Right hindlimb (tissue), 1 donor: Measurements from ENCODE around the gene LRIG1.

Experiments used
- DNase-seq: peaks from one replicate; pipeline ENCODE4 v3.0.0-alpha.2; 2018

LRIG1 gene

DNA sequence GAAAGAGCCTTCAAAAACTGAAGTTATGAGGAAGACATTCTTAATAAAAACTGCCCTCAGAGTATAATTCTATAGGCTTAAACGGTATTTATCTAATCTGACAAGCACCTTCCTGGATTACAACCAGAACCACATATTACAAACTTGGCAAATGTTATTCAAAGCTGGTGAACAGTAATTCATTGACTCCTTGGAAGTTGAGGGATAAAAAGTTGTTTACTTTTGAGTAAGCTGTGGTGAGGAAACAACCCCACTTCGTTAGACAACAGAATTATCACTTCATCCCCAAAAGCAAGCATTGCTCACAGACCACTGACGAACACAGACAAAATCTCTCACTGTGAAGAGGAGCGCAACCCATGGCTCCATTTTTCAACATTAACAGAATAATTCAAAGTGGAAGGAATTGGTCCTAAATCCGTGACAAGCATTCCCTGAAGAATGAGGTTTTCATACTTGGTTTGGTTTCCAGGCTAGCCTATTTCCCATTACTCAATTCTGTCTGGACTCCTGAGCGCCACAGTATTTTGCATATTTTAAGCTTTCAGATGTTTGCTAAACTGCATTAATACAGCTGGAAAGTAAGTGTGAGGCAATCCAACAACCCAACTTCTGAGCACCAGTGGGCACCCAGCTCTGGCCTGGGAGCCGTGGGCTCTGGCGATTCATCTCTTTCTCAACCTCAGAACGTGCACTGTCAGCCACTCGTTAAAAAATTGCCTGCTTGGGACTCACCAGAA lies 32.7 kb downstream of the LRIG1 start:
- DNase-seq = no peak

GRCh38 chr3:66466606-66467270 lies 34.1 kb downstream of the LRIG1 start:
- DNase-seq = no peak

GRCh38 chr3:66465587-66465986 lies 35.2 kb downstream of the LRIG1 start:
- DNase-seq = no peak

- no peak for DNase-seq
Measured at GRCh38 chr3:66465034-66465433, 35.8 kb downstream of the LRIG1 start.

DNA sequence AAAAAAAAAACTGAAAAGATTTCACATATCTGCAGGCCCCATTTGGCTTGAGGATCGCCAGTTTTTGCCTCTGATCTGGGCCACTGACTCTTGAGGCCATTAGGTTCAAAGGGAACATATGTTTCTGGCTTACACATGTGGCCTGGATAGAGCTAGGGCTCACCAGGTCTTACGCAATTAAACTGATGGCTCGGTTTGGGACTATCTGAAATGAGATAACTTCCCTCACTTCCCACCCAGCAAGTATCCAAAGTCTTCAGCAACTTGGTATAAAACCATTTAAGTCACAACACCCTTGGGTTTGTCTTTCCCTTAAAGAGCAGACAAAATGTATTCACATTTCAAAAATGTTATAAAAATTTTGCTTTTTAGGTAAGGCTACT lies 36.3 kb downstream of the LRIG1 start:
- DNase-seq = no peak

- no peak for DNase-seq
Measured at GRCh38 chr3:66463730-66464511, 36.9 kb downstream of the LRIG1 start.

GRCh38 chr3:66463054-66463631 lies 37.7 kb downstream of the LRIG1 start:
- no peak for DNase-seq

DNA sequence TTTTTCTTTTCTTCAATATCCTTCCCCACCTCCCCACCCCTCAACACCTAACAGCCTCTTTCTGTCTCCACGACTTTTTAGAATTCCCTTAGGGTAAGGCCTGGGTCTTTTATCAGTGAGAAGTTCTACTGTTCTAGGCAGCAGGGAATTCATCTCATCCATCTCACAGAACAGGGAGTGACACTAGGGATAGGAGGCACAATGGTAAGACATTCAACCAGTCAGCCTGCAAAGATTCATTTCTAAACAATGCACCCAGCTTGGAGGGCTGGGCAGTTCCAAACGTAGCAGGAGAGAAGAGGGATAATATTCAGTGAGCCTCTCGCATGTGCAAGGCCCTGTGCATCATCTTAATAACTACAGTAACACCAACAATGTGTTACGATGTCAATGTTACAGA lies 43.6 kb downstream of the LRIG1 start:
- no peak for DNase-seq

DNA sequence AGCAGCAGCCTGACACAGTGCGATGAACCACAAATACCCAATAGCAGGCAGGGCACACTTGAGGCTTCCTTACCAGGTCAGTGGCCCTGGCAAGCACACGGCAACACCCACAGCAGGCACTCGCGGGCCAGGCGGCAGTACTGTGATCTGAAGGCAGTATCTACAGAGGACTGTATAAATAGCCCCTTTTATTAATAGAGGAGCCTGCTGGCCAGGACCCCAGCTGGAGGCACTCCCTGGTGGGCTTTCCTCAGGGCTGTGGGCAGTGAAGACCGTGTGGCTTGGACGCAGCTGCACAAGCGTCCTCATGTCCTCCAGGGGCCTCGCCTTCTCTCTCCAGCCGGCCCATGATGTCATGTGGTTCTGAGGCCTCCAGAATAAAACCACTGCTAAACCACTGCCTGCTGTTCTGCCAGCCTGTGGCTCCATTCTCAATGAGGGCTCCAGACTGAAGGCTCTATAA lies 44.1 kb downstream of the LRIG1 start:
- DNase-seq = peak; percentile 81

GRCh38 chr3:66454464-66454859 lies 46.4 kb downstream of the LRIG1 start:
- DNase-seq = no peak

DNA sequence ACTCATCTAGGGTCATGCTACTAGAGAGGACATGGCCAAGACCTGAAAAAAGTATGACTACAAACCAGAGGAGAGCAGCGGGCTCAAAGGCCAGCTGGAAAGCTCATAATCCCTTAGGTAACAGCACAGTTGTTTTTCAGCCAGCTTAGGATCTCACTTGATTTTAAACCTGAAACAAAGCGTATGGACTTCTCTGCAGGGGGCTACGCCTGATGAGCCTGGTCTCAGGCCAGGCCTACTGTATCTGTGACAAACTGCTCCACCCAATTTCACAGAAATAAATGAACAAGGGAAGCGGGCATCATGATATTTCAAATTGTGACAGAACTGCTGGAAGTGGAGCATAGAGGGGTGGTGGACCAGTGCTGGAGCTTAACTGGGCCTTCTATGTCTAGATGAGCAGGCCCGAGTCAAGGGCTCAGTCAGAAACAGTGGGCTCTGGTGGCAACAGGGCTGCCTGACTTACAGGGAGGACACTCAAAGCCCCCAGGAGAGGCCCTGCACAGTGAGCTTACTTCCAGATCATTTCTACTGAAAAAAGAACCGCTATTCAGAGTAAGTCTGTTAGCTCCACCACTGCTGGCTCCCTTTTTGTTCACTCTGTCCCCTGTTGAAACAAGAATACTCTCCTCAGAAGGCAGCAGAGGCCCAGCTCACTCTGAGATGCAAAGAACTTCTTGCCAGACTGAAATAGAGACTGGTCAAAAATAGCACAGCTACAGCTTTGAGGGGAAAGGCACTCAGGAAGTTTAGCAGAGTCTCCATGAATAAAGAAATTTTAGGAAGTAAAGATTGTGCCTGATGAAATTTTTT lies 47.0 kb downstream of the LRIG1 start:
- no peak for DNase-seq

DNA sequence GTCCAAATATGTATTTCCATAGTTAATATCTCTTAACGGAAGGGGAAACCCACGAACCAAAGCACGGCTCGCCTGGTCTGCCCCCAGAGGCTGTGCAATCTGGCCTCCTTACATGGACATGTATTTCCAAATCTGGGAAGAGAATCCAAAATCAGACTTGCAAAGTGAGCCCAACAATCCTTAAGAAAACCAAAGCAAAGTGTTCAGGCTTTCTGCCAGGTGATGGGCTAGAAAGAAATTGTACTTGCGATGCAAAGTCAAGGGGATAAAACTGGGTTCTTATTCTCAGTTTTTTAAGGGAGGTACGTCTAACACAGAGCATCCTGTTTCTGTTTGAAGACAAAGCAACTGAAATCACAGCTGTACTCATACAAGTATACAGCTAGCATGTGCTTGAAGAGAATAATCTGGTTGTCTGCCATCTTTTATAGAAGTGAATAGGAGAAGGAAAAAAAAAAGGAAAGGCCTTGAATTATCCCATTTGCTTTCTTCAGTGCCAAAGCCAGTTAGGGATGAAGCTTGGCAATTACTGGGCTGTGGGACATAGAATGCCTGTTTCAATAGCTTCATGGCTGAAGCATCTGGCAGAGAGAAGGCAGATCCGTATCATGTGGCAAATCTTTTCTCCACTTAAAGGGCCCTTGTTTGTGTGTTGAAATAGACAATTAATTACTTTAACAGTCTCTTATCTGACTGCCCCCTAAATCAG lies 48.4 kb downstream of the LRIG1 start:
- peak; percentile 84 for DNase-seq

DNA sequence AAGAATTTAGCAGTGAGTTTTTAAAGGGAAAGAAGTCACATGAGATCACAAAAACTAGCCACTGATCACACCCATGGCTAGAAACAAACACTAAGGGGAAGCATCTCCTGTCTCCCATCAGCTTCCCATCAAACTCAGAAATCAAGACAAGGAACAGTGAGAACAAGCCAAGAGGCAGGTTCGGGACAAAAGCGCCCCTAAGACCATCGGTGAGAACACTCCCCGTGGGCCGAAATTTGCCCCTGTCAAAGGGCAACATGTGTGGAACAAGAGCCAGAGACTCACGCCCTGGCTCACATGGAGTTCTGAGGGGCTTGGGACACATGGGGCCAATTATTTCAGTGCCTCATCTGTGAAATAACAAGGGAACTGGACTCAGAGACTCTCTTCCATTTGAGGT lies 49.1 kb downstream of the LRIG1 start:
- DNase-seq = no peak

DNA sequence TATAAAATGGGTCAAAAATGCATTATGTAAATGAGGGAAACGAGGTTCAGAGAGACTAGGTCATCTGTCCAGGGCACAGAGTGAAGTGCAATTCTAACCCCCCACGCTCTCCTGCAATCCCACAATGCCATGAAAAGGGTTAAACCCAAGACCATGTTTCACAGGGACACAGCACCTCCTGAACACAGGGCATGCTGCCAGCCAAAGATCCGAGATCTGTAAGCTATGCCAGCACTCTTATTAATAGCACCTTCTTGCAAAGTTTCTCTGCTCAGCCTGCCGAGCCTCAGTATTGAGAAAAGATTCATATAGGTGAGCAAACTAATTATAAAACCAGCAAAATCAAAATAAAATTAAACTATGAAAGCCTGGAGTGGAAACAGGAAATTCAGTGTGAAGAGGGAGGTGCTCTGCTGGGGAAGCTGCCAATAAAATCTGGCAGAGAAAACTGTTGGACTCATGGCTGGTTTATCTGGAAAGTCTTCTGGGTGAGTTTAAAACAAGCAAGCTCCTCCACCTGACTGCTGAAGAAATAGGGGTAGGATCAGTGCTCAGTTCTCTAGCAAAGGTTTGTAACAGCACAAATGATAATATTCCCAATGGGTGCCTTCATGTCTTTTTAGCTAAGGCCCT lies 50.3 kb downstream of the LRIG1 start:
- peak; percentile 87 for DNase-seq

DNA sequence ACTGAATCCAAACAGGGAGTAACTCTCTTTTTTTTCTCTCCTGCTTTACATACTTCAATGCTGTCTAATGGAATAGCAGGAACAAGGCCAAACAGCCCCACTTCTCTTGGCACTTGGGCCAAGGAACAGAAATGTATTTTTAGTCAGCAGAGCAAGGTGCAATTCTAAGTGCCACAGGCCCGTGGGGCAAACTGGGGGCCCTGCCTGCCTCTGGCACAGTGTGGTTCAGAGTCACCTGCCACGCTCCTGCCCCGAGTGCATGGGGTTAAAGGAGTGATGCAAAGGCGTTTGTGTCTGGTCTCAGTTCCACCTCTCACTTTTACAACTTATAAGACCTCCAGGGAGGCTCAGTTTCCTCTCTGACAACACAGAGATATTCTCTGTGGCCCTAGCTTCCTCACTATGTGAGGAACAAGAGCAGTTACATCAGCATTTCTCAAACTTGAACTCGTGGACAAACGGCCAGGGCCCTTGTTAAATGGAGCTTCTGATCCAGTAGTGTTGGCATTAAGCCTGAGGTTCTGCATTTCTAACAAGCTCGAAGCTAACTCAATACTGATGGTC lies 51.3 kb downstream of the LRIG1 start:
- DNase-seq = no peak

DNA sequence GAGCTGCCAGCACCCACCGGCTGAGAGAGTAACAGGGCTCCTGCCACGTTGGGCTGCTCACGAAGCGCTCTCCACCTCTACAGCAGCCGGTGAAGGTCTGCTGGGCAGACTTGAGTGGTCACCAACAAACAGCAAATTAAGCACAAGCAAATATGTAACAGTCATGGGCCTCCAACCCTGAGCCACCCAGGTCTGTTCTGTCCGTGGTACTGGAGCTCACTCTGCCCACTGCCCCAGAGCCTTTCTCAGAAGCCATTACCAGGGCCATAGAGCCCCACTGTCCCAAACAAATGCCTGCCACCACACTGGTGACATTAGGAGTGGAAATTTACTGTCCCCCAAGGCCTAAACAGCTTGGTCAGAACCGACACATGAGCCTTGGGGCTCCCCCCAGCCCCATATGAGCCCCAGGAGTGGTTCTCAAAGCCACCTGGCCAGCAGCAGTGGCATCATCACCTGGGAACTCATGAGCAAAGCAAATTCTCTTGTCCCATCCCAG lies 56.6 kb downstream of the LRIG1 start:
- DNase-seq = no peak

- no peak for DNase-seq
Measured at GRCh38 chr3:66443118-66443803, 57.6 kb downstream of the LRIG1 start.

- peak; percentile 87 for DNase-seq
Measured at GRCh38 chr3:66442254-66443117, 58.3 kb downstream of the LRIG1 start.

GRCh38 chr3:66441692-66442091 lies 59.1 kb downstream of the LRIG1 start:
- DNase-seq = no peak
